ENCODE data around the gene ZNF200.

The ZNF200 gene

DNA sequence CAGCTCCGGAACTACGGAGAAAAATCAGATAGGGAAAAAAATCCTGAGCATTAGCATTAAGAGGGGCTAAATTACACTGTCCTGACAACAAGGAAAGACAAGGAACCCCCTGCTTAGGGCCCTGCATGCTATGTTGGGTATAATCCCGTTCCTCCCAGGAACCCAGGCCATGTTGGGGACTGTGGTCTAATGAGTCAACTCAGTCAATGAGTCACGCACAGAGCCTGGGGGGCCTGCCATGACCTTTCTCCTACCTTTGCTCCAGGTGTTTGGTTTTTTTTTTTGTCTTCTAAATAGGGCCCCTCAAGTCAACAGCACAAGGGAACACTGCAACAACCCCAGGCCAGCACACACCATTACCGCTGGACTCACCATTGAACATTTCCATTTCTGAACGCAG lies 8.9 kb upstream of the ZNF200 start:
- no peak overlapping the region for H3K4me3 ChIP-seq (ENCODE audit: low read length)
- H3K9me2 ChIP-seq (replicated peaks; ENCODE audit: control insufficient read depth, low read length) = no peaks in the 10 kb centered on the region
- H3K36me3 ChIP-seq (ENCODE audit: control insufficient read depth, low read length) = no peaks in the 10 kb centered on the region
- H3K9me3 ChIP-seq (ENCODE audit: control insufficient read depth, insufficient read depth, low read length) = no peaks in the 10 kb centered on the region
- no peaks in the 10 kb centered on the region; the same call in 1 of the 2 replicates for H3K27me3 ChIP-seq (ENCODE audit: control insufficient read depth, low read length)
- no peaks in the 10 kb centered on the region for H3K79me2 ChIP-seq (ENCODE audit: control insufficient read depth, low read length)
- H3K4me1 ChIP-seq (ENCODE audit: control insufficient read depth, low read length) = no peaks in the 10 kb centered on the region
- H3K27ac ChIP-seq (ENCODE audit: low read depth, low read length) = no peak overlapping the region
- no peak overlapping the region for H3K4me2 ChIP-seq (ENCODE audit: low read length)
- no peaks in the 10 kb centered on the region for H3F3A ChIP-seq (ENCODE audit: control insufficient read depth, insufficient read depth)
- no peaks in the 10 kb centered on the region for H4K20me1 ChIP-seq (ENCODE audit: control insufficient read depth, insufficient read depth, low read depth, low read length)
- TF ChIP-seq EZH2phosphoT487 (IDR thresholded peaks at IDR 0.05; ENCODE audit: borderline replicate concordance, low read length) = no peak
- TF ChIP-seq, protein P1, sequence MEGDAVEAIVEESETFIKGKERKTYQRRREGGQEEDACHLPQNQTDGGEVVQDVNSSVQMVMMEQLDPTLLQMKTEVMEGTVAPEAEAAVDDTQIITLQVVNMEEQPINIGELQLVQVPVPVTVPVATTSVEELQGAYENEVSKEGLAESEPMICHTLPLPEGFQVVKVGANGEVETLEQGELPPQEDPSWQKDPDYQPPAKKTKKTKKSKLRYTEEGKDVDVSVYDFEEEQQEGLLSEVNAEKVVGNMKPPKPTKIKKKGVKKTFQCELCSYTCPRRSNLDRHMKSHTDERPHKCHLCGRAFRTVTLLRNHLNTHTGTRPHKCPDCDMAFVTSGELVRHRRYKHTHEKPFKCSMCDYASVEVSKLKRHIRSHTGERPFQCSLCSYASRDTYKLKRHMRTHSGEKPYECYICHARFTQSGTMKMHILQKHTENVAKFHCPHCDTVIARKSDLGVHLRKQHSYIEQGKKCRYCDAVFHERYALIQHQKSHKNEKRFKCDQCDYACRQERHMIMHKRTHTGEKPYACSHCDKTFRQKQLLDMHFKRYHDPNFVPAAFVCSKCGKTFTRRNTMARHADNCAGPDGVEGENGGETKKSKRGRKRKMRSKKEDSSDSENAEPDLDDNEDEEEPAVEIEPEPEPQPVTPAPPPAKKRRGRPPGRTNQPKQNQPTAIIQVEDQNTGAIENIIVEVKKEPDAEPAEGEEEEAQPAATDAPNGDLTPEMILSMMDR (IDR thresholded peaks at IDR 0.05; ENCODE audit: low read depth, low read length, poor library complexity, severe bottlenecking) = no peak

DNA sequence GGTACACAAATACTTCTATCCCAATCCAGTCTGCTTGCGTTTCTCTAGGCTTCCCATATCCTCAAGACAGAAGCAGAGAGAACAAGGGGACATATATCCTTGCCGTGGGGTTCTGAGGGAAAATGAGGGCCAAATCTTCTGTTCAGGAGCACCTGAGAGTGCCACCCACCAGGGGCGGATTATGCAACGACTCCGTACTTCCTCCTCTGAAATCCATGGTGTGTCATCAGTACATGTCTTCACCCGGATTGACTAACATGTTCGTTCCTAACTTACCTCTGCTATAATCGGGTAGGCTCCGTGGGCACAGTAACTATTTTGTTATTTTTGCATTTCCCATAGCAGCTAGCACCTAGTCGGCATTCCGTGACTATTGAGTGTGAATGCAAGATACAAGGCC lies 7.8 kb upstream of the ZNF200 start:
- H3K9me3 ChIP-seq (ENCODE audit: control insufficient read depth, insufficient read depth, low read length) = no peaks in the 10 kb centered on the region
- no peaks in the 10 kb centered on the region for H4K20me1 ChIP-seq (ENCODE audit: control insufficient read depth, insufficient read depth, low read depth, low read length)
- TF ChIP-seq, protein P1 (IDR thresholded peaks at IDR 0.05; ENCODE audit: low read depth, low read length, poor library complexity, severe bottlenecking) = no peak
- no peak for TF ChIP-seq EZH2phosphoT487 (IDR thresholded peaks at IDR 0.05; ENCODE audit: borderline replicate concordance, low read length)
- H3K27me3 ChIP-seq (ENCODE audit: control insufficient read depth, low read length) = no peaks in the 10 kb centered on the region; the same call in 1 of the 2 replicates
- no peak overlapping the region for H3K27ac ChIP-seq (ENCODE audit: low read depth, low read length)
- no peaks in the 10 kb centered on the region for H3K9me2 ChIP-seq (replicated peaks; ENCODE audit: control insufficient read depth, low read length)
- no peak overlapping the region for H3K4me3 ChIP-seq (ENCODE audit: low read length)
- H3K36me3 ChIP-seq (ENCODE audit: control insufficient read depth, low read length) = no peaks in the 10 kb centered on the region
- H3K79me2 ChIP-seq (ENCODE audit: control insufficient read depth, low read length) = no peaks in the 10 kb centered on the region
- no peak overlapping the region for H3K4me2 ChIP-seq (ENCODE audit: low read length)
- H3K4me1 ChIP-seq (ENCODE audit: control insufficient read depth, low read length) = no peaks in the 10 kb centered on the region
- H3F3A ChIP-seq (ENCODE audit: control insufficient read depth, insufficient read depth) = no peaks in the 10 kb centered on the region

DNA sequence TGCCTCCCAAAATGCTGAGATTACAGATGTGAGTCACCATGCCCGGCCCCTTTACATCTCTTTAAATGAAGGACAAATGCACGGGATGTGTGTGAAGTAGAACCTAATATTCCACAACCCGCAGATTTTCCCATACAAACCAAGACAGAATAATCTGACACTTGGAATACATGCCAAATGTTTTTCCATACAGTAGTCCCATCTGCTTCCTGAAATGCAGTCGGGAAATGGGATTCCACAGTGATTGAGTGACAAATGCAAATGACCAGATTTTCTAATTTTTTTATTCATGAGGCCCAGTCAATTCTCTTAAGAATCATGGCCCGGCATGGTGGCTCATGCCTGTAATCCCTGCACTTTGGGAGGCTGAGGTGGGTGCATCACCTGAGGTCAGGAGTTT lies 6.8 kb upstream of the ZNF200 start:
- Histone ChIP-seq H3K27me3 (ENCODE audit: control insufficient read depth, low read length) (no peaks in the 10 kb centered on the region; the same call in 1 of the 2 replicates), H3K79me2 (ENCODE audit: control insufficient read depth, low read length) (no peaks in the 10 kb centered on the region), H3K4me2 (ENCODE audit: low read length) (no peak overlapping the region), H3K4me1 (ENCODE audit: control insufficient read depth, low read length) (no peaks in the 10 kb centered on the region), H3K4me3 (ENCODE audit: low read length) (no peak overlapping the region), H3K36me3 (ENCODE audit: control insufficient read depth, low read length) (no peaks in the 10 kb centered on the region), H4K20me1 (ENCODE audit: control insufficient read depth, insufficient read depth, low read depth, low read length) (no peaks in the 10 kb centered on the region), H3K27ac (ENCODE audit: low read depth, low read length) (no peak overlapping the region), H3K9me3 (ENCODE audit: control insufficient read depth, insufficient read depth, low read length) (no peaks in the 10 kb centered on the region), H3F3A (ENCODE audit: control insufficient read depth, insufficient read depth) (peaks cover 2% of the 10 kb centered on the region), H3K9me2 (replicated peaks; ENCODE audit: control insufficient read depth, low read length) (no peaks in the 10 kb centered on the region)
- TF ChIP-seq EZH2phosphoT487 (IDR thresholded peaks at IDR 0.05; ENCODE audit: borderline replicate concordance, low read length) = no peak
- TF ChIP-seq, protein P1 (IDR thresholded peaks at IDR 0.05; ENCODE audit: low read depth, low read length, poor library complexity, severe bottlenecking) = no peak
